Caco-2 (cell line): ENCODE results near the gene SIDT1. TPM values are rescaled to one million over a fixed set of nuclear protein-coding genes. Genes with fewer than 3 reads are reported as not detected.

Experiments
- BruUV-seq: library from RNA; stranded (reverse); fragments of 400-500 nt; replicated peaks from 2 replicates; lab custom pipeline; 2021; lab: Mats Ljungman, UMichigan
- CTCF ChIA-PET: fragments of 300-600 bp; sonication (Branson Sonifier 250); formaldehyde crosslinking; loops from one replicate; lab custom pipeline; 2022; ENCODE audit warnings: antibody characterized with exemption; lab: Charles Lee
- POLR2A ChIA-PET: fragments of 300-600 bp; sonication (Branson Sonifier 250); formaldehyde crosslinking; loops from one replicate; lab custom pipeline; 2022; ENCODE audit warnings: antibody characterized with exemption; lab: Charles Lee
- DNase-seq, 2 experiments: peaks; one replicate each; pipeline versions ENCODE4 v3.0.0 to v3.0.0-alpha.2; 2020 to 2022
- H3K27me3 ChIP-seq: replicated peaks from 2 replicates; pipeline ENCODE4 v1.6.0; 2011; ENCODE audit warnings: low read length; ENCODE audit not compliant: control insufficient read depth, insufficient read depth
- H3K36me3 ChIP-seq: 2 replicates; pipeline ENCODE4 v1.5.1; 2011; ENCODE audit warnings: low read length; ENCODE audit not compliant: control insufficient read depth, insufficient read depth
- H3K4me1 ChIP-seq: fragments of 250-450 bp; sonication (Bioruptor Pico); 2 replicates; pipeline ENCODE4 v1.5.1; 2020; ENCODE audit warnings: mild to moderate bottlenecking
- H3K4me3 ChIP-seq: 2 replicates; pipeline ENCODE4 v1.5.1; 2011; ENCODE audit warnings: low read depth, mild to moderate bottlenecking, control low read depth, low read length
- H3K9me3 ChIP-seq: fragments of 250-450 bp; sonication (Bioruptor Pico); 2 replicates; pipeline ENCODE4 v1.5.1; 2020; ENCODE audit warnings: mild to moderate bottlenecking, moderate library complexity
- H3K27ac Mint-ChIP-seq: one replicate; pipeline ENCODE4 v1.8.0; 2022; ENCODE audit warnings: mixed read lengths; ENCODE audit not compliant: unreplicated experiment
- H3K27me3 Mint-ChIP-seq: one replicate; pipeline ENCODE4 v1.8.0; 2022; ENCODE audit warnings: mixed read lengths; ENCODE audit not compliant: insufficient read depth, unreplicated experiment
- H3K36me3 Mint-ChIP-seq: one replicate; pipeline ENCODE4 v1.8.0; 2022; ENCODE audit warnings: mild to moderate bottlenecking, mixed read lengths; ENCODE audit not compliant: insufficient read depth, unreplicated experiment
- H3K4me1 Mint-ChIP-seq: one replicate; pipeline ENCODE4 v1.8.0; 2022; ENCODE audit warnings: low read depth, mixed read lengths; ENCODE audit not compliant: unreplicated experiment
- H3K4me3 Mint-ChIP-seq: one replicate; pipeline ENCODE4 v1.8.0; 2022; ENCODE audit warnings: mild to moderate bottlenecking, moderate library complexity, mixed read lengths; ENCODE audit not compliant: unreplicated experiment
- H3K9me3 Mint-ChIP-seq: one replicate; pipeline ENCODE4 v1.8.0; 2022; ENCODE audit warnings: mixed read lengths; ENCODE audit not compliant: unreplicated experiment
- intact Hi-C: fragments of 100-400 bp; cut with micrococcal nuclease; formaldehyde crosslinking; loops from one replicate; pipeline ENCODE4 v1.10.0; 2022; ENCODE audit not compliant: unreplicated experiment
- total RNA-seq: library from RNA; stranded (reverse); gene quantifications from 2 replicates; pipeline ENCODE4 v1.2.3, GENCODE V29; 2022
- TF ChIP-seq, protein P1 (sequence below), 2 experiments: fragments of 200-600 bp in 1 of 2; IDR thresholded peaks; 1 replicate in 1 of 2; 2 replicates in 1 of 2; pipeline versions ENCODE4 v1.5.1 to v1.8.0; 2011 to 2022; ENCODE audit warnings: antibody characterized with exemption in 1 of 2, control low read depth in 1 of 2, inconsistent platforms in 1 of 2, low read depth in 1 of 2, low read length in 1 of 2, mild to moderate bottlenecking in 1 of 2, moderate library complexity in 1 of 2; ENCODE audit not compliant: insufficient read depth in 1 of 2, severe bottlenecking in 1 of 2, unreplicated experiment in 1 of 2

SIDT1 gene
- total RNA-seq, 1 experiment from 2014 or later, result 0.84 TPM

DNA sequence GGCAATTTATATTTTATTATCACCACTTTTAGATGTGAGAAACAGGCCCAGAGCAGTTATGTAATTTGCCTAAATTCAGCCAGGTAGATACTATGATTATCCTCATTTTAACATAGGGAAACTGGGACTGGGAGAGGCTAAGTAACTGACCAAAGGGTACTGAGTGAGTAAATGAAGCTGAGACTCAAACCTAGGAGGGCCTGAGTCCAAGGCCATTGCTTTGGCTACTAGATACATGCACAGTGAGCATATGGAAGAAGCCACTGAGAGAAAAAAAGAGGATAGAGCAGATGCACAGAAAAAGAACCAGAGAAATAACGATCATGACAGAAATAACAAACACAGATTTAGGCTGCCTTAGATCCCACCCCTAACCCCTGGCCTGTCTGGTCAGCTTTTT lies 130.5 kb downstream of the SIDT1 start:
- intact Hi-C loops, result loop anchor here (1.0 kb wide), 1 partner anchor 33 kb away; the partner anchor contains the start of gene USF3
- no TSS peak for BruUV-seq

GRCh38 chr3:113663324-113663750 lies 131.0 kb downstream of the SIDT1 start:
- Mint-ChIP-seq H3K4me3 (peak overlapping the region; percentile 39), H3K27ac (peak overlapping the region; percentile 75), H3K9me3 (no peaks in the 10 kb centered on the region), H3K27me3 (no peaks in the 10 kb centered on the region), H3K36me3 (peaks cover 22% of the 10 kb centered on the region), H3K4me1 (peaks cover 20% of the 10 kb centered on the region)
- TF ChIP-seq, protein P1, sequence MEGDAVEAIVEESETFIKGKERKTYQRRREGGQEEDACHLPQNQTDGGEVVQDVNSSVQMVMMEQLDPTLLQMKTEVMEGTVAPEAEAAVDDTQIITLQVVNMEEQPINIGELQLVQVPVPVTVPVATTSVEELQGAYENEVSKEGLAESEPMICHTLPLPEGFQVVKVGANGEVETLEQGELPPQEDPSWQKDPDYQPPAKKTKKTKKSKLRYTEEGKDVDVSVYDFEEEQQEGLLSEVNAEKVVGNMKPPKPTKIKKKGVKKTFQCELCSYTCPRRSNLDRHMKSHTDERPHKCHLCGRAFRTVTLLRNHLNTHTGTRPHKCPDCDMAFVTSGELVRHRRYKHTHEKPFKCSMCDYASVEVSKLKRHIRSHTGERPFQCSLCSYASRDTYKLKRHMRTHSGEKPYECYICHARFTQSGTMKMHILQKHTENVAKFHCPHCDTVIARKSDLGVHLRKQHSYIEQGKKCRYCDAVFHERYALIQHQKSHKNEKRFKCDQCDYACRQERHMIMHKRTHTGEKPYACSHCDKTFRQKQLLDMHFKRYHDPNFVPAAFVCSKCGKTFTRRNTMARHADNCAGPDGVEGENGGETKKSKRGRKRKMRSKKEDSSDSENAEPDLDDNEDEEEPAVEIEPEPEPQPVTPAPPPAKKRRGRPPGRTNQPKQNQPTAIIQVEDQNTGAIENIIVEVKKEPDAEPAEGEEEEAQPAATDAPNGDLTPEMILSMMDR (IDR thresholded peaks at IDR 0.05; ENCODE audit: insufficient read depth in 1 of 2, low read depth in 1 of 2, low read length in 1 of 2, severe bottlenecking in 1 of 2, unreplicated experiment in 1 of 2), result no peak
- Histone ChIP-seq H3K4me3 (no peak overlapping the region), H3K4me1 (peaks cover 30% of the 10 kb centered on the region), H3K9me3 (no peaks in the 10 kb centered on the region), H3K27me3 (no peaks in the 10 kb centered on the region), H3K36me3 (peaks cover 3% of the 10 kb centered on the region)
- intact Hi-C loops, result loop anchor here (1.0 kb wide), 1 partner anchor 33 kb away; the partner anchor contains the start of gene USF3
- no TSS peak for BruUV-seq
- peak; percentile 43 to 67 for DNase-seq
- ChIA-PET POLR2A (interaction anchor here (1.1 kb wide), 1 partner anchor 33 kb away, joined by 3 read pairs; the partner anchor contains the start of gene USF3), CTCF (interaction anchor here (0.8 kb wide), 1 partner anchor 82 kb away, joined by 3 read pairs; no protein-coding TSS in a partner anchor)

More for the DNA sequence above, 130.5 kb downstream of the SIDT1 start:
- Histone ChIP-seq H3K36me3 (peaks cover 3% of the 10 kb centered on the region), H3K9me3 (no peaks in the 10 kb centered on the region), H3K4me3 (no peak overlapping the region), H3K4me1 (peaks cover 30% of the 10 kb centered on the region), H3K27me3 (no peaks in the 10 kb centered on the region)
- TF ChIP-seq, protein P1 (IDR thresholded peaks at IDR 0.05; ENCODE audit: insufficient read depth in 1 of 2, low read depth in 1 of 2, low read length in 1 of 2, severe bottlenecking in 1 of 2, unreplicated experiment in 1 of 2), result no peak
- H3K36me3 Mint-ChIP-seq, result peaks cover 22% of the 10 kb centered on the region
- POLR2A ChIA-PET, result interaction anchor here (1.1 kb wide), 1 partner anchor 33 kb away, joined by 3 read pairs; the partner anchor contains the start of gene USF3
- DNase-seq, result no peak
- H3K27me3 Mint-ChIP-seq, result no peaks in the 10 kb centered on the region
- peak overlapping the region; percentile 75 for H3K27ac Mint-ChIP-seq
- peaks cover 20% of the 10 kb centered on the region for H3K4me1 Mint-ChIP-seq
- H3K9me3 Mint-ChIP-seq, result no peaks in the 10 kb centered on the region
- H3K4me3 Mint-ChIP-seq, result peak overlapping the region; percentile 39
- CTCF ChIA-PET, result interaction anchor here (0.8 kb wide), 1 partner anchor 82 kb away, joined by 3 read pairs; no protein-coding TSS in a partner anchor

DNA sequence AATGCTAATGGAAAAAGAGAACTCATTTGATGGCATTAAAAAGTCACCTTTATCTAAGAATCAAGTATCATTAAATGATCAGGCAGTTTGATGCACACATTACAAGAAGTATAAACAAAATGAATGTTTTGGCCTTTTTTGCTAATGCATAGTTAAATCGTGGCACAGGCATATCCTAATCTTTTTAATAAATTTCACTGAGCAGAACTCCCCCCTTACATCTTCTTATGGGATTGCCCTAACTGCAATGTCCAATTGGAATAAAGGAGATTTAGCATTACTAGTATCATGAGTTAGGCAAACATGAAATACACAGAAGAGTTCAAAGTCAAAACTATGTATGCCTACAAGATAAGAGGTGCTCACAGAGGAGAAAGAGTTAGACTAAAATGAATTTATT lies 131.4 kb downstream of the SIDT1 start:
- ChIA-PET POLR2A (no interaction called here), CTCF (interaction anchor here (0.8 kb wide), 1 partner anchor 81 kb away, joined by 3 read pairs; no protein-coding TSS in a partner anchor)
- Mint-ChIP-seq H3K9me3 (no peaks in the 10 kb centered on the region), H3K4me1 (peaks cover 20% of the 10 kb centered on the region), H3K27me3 (no peaks in the 10 kb centered on the region), H3K36me3 (peaks cover 22% of the 10 kb centered on the region), H3K27ac (no peak overlapping the region), H3K4me3 (peak overlapping the region; percentile 39)
- no peak overlapping the region for H3K4me3 ChIP-seq
- H3K27me3 ChIP-seq, result no peaks in the 10 kb centered on the region
- no TSS peak for BruUV-seq
- peaks cover 30% of the 10 kb centered on the region for H3K4me1 ChIP-seq
- peaks cover 3% of the 10 kb centered on the region for H3K36me3 ChIP-seq
- no peak for DNase-seq
- TF ChIP-seq, protein P1 (IDR thresholded peaks at IDR 0.05; ENCODE audit: insufficient read depth in 1 of 2, low read depth in 1 of 2, low read length in 1 of 2, severe bottlenecking in 1 of 2, unreplicated experiment in 1 of 2), result no peak
- intact Hi-C loops, result loop anchor here (1.0 kb wide), 1 partner anchor 33 kb away; the partner anchor contains the start of gene USF3
- no peaks in the 10 kb centered on the region for H3K9me3 ChIP-seq
